ENCODE results near the gene RFX7.
A peak's percentile ranks its signal among the peaks of the same experiment; 100 is the strongest.

RFX7 gene

DNA sequence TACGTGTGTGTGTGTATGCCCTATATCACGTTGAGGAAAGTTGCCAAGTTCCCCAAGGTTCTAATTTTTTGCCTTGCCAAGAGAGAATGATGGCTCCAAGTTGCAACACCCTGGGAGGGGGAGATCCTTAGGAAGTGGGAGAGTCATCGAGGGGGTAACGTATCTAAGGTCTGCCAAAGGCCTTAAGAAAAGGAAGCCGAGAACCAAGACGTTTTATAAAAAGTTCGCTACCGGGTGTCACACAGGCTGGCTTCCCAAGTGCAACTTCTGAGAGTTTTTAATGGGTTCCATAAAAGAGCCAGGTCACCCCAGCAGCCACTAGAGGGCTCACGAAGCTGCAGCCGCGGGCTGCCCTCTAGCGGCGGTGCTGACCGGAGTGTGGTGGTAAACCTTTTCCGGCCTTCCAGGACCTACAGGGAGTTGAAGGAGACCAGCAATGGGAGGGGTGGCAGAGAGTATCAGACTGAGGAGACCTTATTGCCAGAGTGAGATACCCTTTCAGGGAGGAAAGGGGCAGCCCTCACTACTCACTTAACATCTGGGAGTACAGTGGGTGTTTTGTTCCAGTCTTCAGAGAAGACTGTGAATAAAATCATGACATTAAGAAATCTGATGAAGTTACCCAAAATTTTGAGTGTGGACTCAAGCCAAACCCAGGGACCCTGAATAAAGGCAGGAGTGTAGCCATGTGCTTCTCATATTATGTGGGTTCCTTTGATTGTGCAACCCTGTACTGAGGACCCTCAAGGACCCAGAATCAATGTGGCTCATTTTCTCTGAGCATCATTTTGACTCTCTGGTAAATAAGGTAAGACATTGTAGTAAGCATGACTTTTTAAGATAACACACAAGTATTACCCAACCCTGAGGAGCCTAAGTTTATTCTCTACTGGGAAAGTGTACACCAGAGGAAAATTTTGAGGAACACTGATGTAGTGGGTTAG lies 2.5 kb upstream of the RFX7 start:
- peak overlapping the region; percentile 38 to 99 (median 95); a peak in 20 of 22 replicates for H3K27ac ChIP-seq
- H3K9ac ChIP-seq, result peak overlapping the region; percentile 33 to 99 (median 58); a peak in 17 of 22 replicates
- H3K9me3 ChIP-seq (replicated peaks in 1 of 11), result no peaks in the 10 kb centered on the region
- TF ChIP-seq Cebpa-rat (IDR thresholded peaks at IDR 0.05), result peak in 2 of 11 experiments; percentile 25 to 41; a peak in 1 of 22 replicates
- H3K4me3 ChIP-seq, result peak overlapping the region; percentile 32 to 92 (median 84); a peak in 16 of 20 replicates
- peaks cover 0 to 15% (median 7%) of the 10 kb centered on the region in 11 experiments; a peak in 7 of 22 replicates for H4K20me1 ChIP-seq
- H3K27me3 ChIP-seq, result no peaks in the 10 kb centered on the region
- 0 out of 22 replicates have a peak, but pooled peaks cover 0 to under 1% (median 0%) of the 10 kb centered on the region in 11 experiments for H3K36me3 ChIP-seq
- H3K4me1 ChIP-seq, result peaks cover 14 to 47% (median 25%) of the 10 kb centered on the region in 10 experiments
- H3K4me2 ChIP-seq, result peak overlapping the region; percentile 74 to 96 (median 86)

DNA sequence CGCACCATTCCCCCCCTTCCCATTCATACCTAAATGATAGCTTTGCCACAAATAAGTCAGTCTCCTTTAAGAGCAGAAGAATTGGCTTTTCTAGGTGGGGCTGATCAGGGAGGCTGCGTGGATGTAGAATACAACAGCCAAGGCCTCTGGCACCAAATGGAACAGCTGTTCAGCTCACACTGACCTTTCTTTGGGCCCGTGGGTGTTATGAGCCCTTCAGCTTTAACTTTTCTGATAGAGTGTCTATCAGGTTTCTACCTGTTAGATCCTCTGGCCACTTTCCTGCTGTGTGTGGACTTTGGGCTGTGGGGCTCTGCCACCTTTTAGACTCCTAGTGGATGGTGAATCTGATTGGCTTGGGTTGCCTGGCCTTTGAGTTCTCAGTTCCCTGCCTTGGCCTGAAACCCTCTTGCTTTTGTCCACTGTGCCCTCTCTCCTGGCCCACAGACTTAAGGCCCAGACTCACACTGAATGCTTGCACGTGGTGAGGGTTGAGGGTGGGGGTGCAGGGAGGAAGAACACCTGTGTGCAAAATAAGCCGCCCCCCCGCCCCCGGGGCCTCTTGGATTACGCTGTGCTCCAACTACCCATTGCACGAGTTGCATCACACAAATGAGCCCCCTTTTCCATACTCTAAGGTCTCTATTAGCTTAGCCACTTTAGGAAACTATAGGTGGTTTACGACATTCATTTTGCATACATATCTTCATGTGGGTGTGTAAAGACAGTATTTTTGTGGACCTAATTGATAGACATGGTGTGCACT lies 1.3 kb upstream of the RFX7 start:
- Histone ChIP-seq H3K4me2 (peak overlapping the region; percentile 74 to 96 (median 86)), H3K9ac (peak overlapping the region in 10 of 11 experiments; percentile 29 to 100 (median 97); a peak in 16 of 22 replicates), H3K27ac (peak overlapping the region in 10 of 11 experiments; percentile 5 to 99 (median 97); a peak in 18 of 22 replicates), H4K20me1 (peaks cover 0 to 17% (median 7%) of the 10 kb centered on the region in 11 experiments; a peak in 7 of 22 replicates), H3K9me3 (replicated peaks in 1 of 11) (peaks cover 0 to under 1% (median 0%) of the 10 kb centered on the region in 11 experiments; a peak in 2 of 22 replicates), H3K4me1 (peaks cover 14 to 56% (median 28%) of the 10 kb centered on the region in 10 experiments), H3K36me3 (peaks cover 0 to 8% (median 0%) of the 10 kb centered on the region in 11 experiments; a peak in 4 of 22 replicates), H3K4me3 (peak overlapping the region; percentile 82 to 97 (median 91); a peak in 17 of 20 replicates), H3K27me3 (no peaks in the 10 kb centered on the region)
- TF ChIP-seq Cebpa-rat (IDR thresholded peaks at IDR 0.05), result no peak

DNA sequence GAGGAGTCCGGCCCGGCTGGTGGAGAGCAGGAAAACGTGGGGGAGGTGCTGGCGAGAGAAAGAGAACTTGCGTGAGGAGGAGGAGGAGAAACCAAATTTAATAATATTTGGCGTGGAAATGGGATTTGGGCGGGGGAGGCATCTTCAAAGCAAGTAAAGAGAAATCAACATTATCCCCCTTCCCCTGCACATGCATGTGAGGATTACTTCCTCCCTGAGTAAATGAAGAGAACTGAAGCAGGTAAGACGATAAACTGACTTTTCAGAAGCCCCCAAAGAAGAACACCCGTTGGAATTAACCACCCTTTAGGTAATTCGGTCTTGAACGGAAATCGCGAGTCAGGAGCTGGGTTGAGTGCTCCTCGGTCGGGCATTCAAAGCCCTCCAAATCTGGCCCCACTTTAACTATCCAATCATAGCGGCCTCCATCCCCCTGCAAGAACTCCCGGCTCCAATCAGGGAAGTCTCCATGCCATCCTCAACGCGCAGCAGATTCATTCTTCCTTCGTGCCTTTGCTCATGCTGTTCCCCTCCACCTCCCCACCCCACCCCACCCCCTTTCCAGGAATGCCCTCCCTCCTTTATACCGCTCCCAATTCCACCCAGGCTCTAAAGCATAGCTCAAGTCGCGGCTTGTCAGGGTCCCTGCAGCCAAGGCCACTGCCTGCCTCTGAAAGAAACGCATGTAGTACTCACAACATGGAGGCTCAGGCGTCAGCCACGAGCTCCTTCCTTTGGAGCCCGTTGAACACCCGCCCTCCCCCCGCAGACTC lies 545 bp upstream of the RFX7 start:
- Histone ChIP-seq H3K4me2 (peak overlapping the region; percentile 74 to 96 (median 86)), H4K20me1 (peaks cover 0 to 17% (median 7%) of the 10 kb centered on the region in 11 experiments; a peak in 7 of 22 replicates), H3K27ac (peak overlapping the region; percentile 93 to 99 (median 97)), H3K4me3 (peak overlapping the region; percentile 82 to 97 (median 91)), H3K27me3 (no peaks in the 10 kb centered on the region), H3K9ac (peak overlapping the region; percentile 92 to 100 (median 98)), H3K36me3 (peaks cover 0 to 16% (median 5%) of the 10 kb centered on the region in 11 experiments; a peak in 14 of 22 replicates), H3K4me1 (peaks cover 14 to 57% (median 28%) of the 10 kb centered on the region in 10 experiments), H3K9me3 (replicated peaks in 1 of 11) (peaks cover 0 to 9% (median 6%) of the 10 kb centered on the region in 11 experiments; a peak in 15 of 22 replicates)
- no peak for TF ChIP-seq Cebpa-rat (IDR thresholded peaks at IDR 0.05)

DNA sequence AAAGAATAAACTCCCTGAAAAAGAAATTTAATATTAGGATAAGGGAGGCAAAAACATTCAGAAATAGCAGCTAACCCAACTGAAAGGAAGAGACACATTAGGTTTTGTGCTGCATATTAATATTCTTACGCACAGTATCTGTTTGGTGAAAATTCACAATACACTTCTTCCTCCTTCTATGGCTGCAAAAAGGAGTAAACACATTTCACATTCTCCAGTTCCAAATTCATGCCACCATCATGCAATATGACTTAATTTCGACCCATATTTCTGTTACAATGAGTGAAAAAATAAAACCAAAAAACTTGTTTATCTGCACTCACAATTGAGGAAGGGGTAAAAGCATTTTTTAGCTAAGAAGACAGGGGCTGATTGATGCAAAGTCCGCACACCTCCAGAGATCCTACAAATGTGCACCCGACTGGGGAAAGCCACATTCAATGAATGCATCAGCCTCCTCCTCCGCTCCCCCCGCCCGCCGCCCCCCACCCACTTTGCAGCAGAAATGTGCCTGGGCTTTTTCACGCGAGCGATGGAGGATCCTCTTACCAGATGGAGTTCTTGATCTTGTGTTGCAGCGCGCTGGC lies 1.0 kb downstream of the RFX7 start:
- TF ChIP-seq Cebpa-rat (IDR thresholded peaks at IDR 0.05), result no peak
- Histone ChIP-seq H3K36me3 (peaks cover 0 to 31% (median 21%) of the 10 kb centered on the region in 11 experiments; a peak in 19 of 22 replicates), H4K20me1 (peaks cover 0 to 21% (median 7%) of the 10 kb centered on the region in 11 experiments; a peak in 9 of 22 replicates), H3K4me3 (peak overlapping the region; percentile 82 to 97 (median 91)), H3K4me1 (peaks cover 14 to 49% (median 28%) of the 10 kb centered on the region in 10 experiments), H3K9me3 (replicated peaks in 1 of 11) (peaks cover 0 to 24% (median 18%) of the 10 kb centered on the region in 11 experiments; a peak in 18 of 22 replicates), H3K27ac (peak overlapping the region in 10 of 11 experiments; percentile 17 to 99 (median 97); a peak in 18 of 22 replicates), H3K27me3 (no peaks in the 10 kb centered on the region), H3K9ac (peak overlapping the region in 10 of 11 experiments; percentile 92 to 100 (median 98); a peak in 21 of 22 replicates), H3K4me2 (peak overlapping the region; percentile 64 to 89 (median 80))

DNA sequence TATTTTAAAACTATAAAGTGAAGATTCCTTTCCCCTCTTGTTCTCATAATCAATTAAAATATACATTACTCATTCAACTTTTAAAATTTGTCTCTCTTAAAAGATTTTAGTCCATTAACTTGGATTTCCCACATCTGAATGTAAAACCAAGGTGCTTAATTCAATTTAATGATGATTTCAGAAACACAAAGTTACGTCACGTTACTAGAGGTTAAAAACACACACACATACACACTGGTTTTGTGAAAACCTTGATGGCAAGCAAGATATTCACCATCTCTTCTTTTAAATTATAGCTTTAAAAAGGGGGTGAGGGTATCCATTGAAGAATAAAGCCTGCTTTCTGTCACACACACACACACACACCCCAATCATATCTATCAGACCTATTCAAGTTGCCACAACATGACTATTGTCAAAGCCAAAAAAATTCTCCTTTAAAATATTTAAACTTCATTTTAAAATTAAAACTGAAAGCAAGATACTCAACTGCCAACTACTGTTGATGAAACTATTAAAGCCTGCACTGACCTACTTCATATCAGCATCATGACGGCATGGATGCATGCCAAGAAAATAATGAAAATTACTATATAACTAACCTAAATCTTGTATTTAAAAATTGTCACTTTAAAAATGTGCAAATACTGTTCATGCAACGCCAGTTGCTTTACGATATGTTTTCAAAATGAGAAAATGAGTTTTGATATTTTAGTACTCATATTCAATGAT lies 2.1 kb downstream of the RFX7 start:
- H3K4me2 ChIP-seq, result peak overlapping the region; percentile 72 to 89 (median 80)
- H3K27me3 ChIP-seq, result no peaks in the 10 kb centered on the region
- peaks cover 0 to 35% (median 28%) of the 10 kb centered on the region in 11 experiments; a peak in 18 of 22 replicates for H3K9me3 ChIP-seq (replicated peaks in 1 of 11)
- no peak for TF ChIP-seq Cebpa-rat (IDR thresholded peaks at IDR 0.05)
- peak overlapping the region; percentile 66 to 100 (median 98); a peak in 19 of 22 replicates for H3K9ac ChIP-seq
- H3K27ac ChIP-seq, result peak overlapping the region in 5 of 11 experiments; percentile 14 to 33 (median 16); a peak in 3 of 22 replicates
- H3K36me3 ChIP-seq, result peaks cover 0 to 42% (median 31%) of the 10 kb centered on the region in 11 experiments; a peak in 19 of 22 replicates
- peaks cover 14 to 49% (median 28%) of the 10 kb centered on the region in 10 experiments for H3K4me1 ChIP-seq
- H4K20me1 ChIP-seq, result peaks cover 0 to 24% (median 14%) of the 10 kb centered on the region in 11 experiments; a peak in 10 of 22 replicates
- peak overlapping the region; percentile 82 to 97 (median 91) for H3K4me3 ChIP-seq

DNA sequence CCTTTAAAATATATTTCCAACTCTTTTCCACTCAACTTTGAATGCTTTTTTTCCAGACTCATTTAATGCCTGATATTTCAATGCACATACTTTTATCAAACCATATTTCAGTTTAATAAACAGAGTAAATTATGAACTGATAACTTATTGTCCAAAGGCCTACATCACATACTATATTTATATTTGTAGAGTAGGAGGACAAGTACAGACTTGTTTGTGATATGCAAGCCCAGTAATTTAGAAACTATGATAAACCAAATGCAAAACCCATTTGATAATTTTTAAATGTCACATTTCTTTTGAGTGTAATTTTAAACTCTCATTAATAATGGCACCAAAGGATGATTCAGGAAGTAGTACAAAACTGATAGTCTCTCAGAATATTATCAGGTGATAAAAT lies 3.3 kb downstream of the RFX7 start:
- Histone ChIP-seq H3K4me1 (peaks cover 9 to 51% (median 19%) of the 10 kb centered on the region in 10 experiments), H3K4me3 (no peak overlapping the region), H4K20me1 (peaks cover 0 to 27% (median 14%) of the 10 kb centered on the region in 11 experiments; a peak in 10 of 22 replicates), H3K4me2 (no peak overlapping the region), H3K27me3 (no peaks in the 10 kb centered on the region), H3K36me3 (peaks cover 0 to 52% (median 42%) of the 10 kb centered on the region in 11 experiments; a peak in 19 of 22 replicates), H3K27ac (no peak overlapping the region; a peak in 1 of 22 replicates), H3K9me3 (replicated peaks in 1 of 11) (peaks cover 0 to 45% (median 40%) of the 10 kb centered on the region in 11 experiments; a peak in 19 of 22 replicates), H3K9ac (no peak overlapping the region)
- no peak for TF ChIP-seq Cebpa-rat (IDR thresholded peaks at IDR 0.05)

Measured in BLaER1 treated with 17β-estradiol and CSF1 and Interleukin-3, amounts not matched to agents 10 nM and 100 nM (cell line).